ENCODE data around the gene FANCE.

FANCE gene

DNA sequence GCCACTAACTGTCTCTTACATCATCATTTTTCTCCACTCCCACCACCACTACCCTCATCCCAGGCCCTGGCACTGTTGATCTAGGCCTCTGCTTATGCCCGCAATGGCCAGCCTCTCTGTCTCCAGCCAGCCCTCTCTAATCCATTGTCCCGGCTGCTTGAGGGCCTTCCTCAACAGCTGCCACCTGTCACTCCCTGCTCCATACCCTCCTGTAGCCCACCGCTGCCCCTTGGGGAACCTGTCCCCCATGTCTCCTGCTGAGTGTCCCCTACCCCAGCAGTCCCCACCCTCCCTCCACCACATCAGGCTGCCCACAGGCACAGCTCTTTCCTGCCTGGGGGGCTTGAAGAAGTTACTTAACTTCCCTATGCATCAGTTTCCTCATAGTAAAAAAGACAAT is 31.4 kb downstream of the FANCE start:
- Histone ChIP-seq H3K9me3 (ENCODE audit: control insufficient read depth in 1 of 2, low read length in 2 of 2) (no peaks in the 10 kb centered on the region), H3K4me1 (ENCODE audit: control insufficient read depth in 1 of 2, insufficient read depth in 2 of 2, low read length in 2 of 2) (peaks cover 33 to 38% of the 10 kb centered on the region in 2 donors), H3K36me3 (ENCODE audit: control insufficient read depth in 1 of 2, insufficient read depth in 2 of 2, low read length in 2 of 2) (peaks cover 3 to 49% of the 10 kb centered on the region in 2 donors), H3K4me3 (ENCODE audit: low read depth in 1 of 2, low read length in 2 of 2) (no peak overlapping the region), H3K9ac (ENCODE audit: low read depth in 1 of 2, low read length in 2 of 2) (no peak overlapping the region), H3K27me3 (ENCODE audit: control insufficient read depth in 1 of 2, insufficient read depth in 2 of 2, low read length in 2 of 2) (no peaks in the 10 kb centered on the region), H3K27ac (ENCODE audit: low read depth, low read length) (no peak overlapping the region)

- Histone ChIP-seq H3K36me3 (ENCODE audit: control insufficient read depth in 1 of 2, insufficient read depth in 2 of 2, low read length in 2 of 2) (peaks cover 3 to 47% of the 10 kb centered on the region in 2 donors), H3K9me3 (ENCODE audit: control insufficient read depth in 1 of 2, low read length in 2 of 2) (no peaks in the 10 kb centered on the region), H3K27me3 (ENCODE audit: control insufficient read depth in 1 of 2, insufficient read depth in 2 of 2, low read length in 2 of 2) (no peaks in the 10 kb centered on the region), H3K9ac (ENCODE audit: low read depth in 1 of 2, low read length in 2 of 2) (no peak overlapping the region), H3K4me3 (ENCODE audit: low read depth in 1 of 2, low read length in 2 of 2) (no peak overlapping the region), H3K4me1 (ENCODE audit: control insufficient read depth in 1 of 2, insufficient read depth in 2 of 2, low read length in 2 of 2) (peaks cover 33 to 38% of the 10 kb centered on the region in 2 donors), H3K27ac (ENCODE audit: low read depth, low read length) (no peak overlapping the region)
Measured at GRCh38 chr6:35483893-35484645, 31.9 kb downstream of the FANCE start.

GRCh38 chr6:35484921-35485392 is 32.8 kb downstream of the FANCE start:
- peaks cover 33 to 38% of the 10 kb centered on the region in 2 donors for H3K4me1 ChIP-seq (ENCODE audit: control insufficient read depth in 1 of 2, insufficient read depth in 2 of 2, low read length in 2 of 2)
- no peaks in the 10 kb centered on the region for H3K9me3 ChIP-seq (ENCODE audit: control insufficient read depth in 1 of 2, low read length in 2 of 2)
- H3K36me3 ChIP-seq (ENCODE audit: control insufficient read depth in 1 of 2, insufficient read depth in 2 of 2, low read length in 2 of 2): peaks cover 0 to 38% of the 10 kb centered on the region in 2 donors
- no peak overlapping the region for H3K4me3 ChIP-seq (ENCODE audit: low read depth in 1 of 2, low read length in 2 of 2)
- no peak overlapping the region for H3K9ac ChIP-seq (ENCODE audit: low read depth in 1 of 2, low read length in 2 of 2)
- peak overlapping the region; percentile 59 for H3K27ac ChIP-seq (ENCODE audit: low read depth, low read length)
- no peaks in the 10 kb centered on the region for H3K27me3 ChIP-seq (ENCODE audit: control insufficient read depth in 1 of 2, insufficient read depth in 2 of 2, low read length in 2 of 2)

DNA sequence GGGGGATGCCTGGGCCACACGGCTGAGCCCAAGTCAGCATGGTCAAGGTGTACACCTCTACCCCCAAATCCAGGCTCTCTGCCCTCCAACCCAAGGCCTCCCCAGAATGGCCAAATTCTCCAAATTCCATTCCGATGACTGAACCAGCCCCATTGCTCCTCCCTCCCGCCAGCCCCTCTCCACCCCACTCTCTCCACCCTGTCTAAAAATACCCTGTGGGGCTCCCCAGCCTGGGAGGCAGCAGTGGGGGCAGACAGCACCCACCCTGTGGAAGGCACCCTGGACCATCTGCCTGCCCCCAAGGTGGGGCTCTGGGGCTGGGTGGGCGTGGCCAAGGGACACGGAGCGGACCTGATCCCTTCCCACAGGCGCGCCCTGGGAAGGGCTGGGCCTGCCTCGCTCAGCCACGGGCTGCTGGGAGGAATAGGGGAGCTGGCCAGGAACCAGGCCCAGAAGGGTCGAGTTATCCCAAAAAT is 33.3 kb downstream of the FANCE start:
- H3K4me1 ChIP-seq (ENCODE audit: control insufficient read depth in 1 of 2, insufficient read depth in 2 of 2, low read length in 2 of 2): peaks cover 33 to 42% of the 10 kb centered on the region in 2 donors
- H3K9me3 ChIP-seq (ENCODE audit: control insufficient read depth in 1 of 2, low read length in 2 of 2): no peaks in the 10 kb centered on the region
- H3K27me3 ChIP-seq (ENCODE audit: control insufficient read depth in 1 of 2, insufficient read depth in 2 of 2, low read length in 2 of 2): no peaks in the 10 kb centered on the region
- peak overlapping the region; percentile 28 to 43 for H3K4me3 ChIP-seq (ENCODE audit: low read depth in 1 of 2, low read length in 2 of 2)
- peak overlapping the region; percentile 73 for H3K27ac ChIP-seq (ENCODE audit: low read depth, low read length)
- H3K9ac ChIP-seq (ENCODE audit: low read depth in 1 of 2, low read length in 2 of 2): peak overlapping the region; percentile 59 to 63
- H3K36me3 ChIP-seq (ENCODE audit: control insufficient read depth in 1 of 2, insufficient read depth in 2 of 2, low read length in 2 of 2): peaks cover 0 to 36% of the 10 kb centered on the region in 2 donors

DNA sequence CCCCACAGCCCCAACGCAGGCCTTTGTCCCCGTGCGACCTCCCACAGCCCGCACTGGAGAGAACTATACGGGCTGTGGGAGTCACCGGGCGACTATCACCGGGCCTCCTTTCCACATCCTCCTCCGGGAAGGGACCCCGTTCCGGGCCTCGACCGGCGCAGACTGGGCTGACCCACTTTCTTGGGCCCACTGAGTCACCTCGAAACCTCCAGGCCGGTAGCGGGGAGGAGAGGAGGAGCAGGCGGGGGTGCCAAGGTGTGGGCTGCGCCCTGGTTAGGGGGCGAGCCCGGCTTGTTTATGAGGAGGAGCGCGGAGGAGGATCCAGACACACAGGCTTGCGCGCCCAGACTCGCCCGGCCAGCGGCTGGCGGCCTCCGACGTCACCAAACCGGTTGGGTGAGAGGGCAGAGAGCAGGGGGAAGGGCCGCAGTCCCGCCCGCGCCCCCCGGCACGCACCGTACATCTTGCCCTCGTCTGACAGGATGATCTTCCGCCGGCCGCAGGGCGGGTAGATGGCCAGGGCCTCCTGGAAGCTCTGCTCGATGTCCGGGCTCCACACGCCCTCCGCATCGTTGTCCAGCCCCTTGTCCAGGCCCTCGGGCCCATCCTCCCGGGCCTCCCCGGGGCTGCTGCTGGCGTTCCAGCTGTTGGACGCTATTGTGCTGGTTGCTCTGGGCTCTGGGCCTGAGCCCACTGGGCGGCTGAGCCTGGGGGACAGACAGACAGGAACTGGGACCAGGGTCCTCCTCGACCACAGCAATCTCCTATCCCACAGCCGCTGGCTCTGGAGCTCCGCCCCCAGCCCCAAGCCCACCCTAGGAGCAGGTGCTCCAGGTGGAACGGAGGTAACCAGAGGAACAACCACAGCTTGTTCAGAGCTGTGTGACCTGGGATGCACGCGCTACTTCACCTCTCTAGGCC is 34.1 kb downstream of the FANCE start:
- Histone ChIP-seq H3K4me3 (ENCODE audit: low read depth in 1 of 2, low read length in 2 of 2) (peak overlapping the region; percentile 28 to 43), H3K27me3 (ENCODE audit: control insufficient read depth in 1 of 2, insufficient read depth in 2 of 2, low read length in 2 of 2) (no peaks in the 10 kb centered on the region), H3K36me3 (ENCODE audit: control insufficient read depth in 1 of 2, insufficient read depth in 2 of 2, low read length in 2 of 2) (peaks cover 0 to 29% of the 10 kb centered on the region in 2 donors), H3K4me1 (ENCODE audit: control insufficient read depth in 1 of 2, insufficient read depth in 2 of 2, low read length in 2 of 2) (peaks cover 33 to 42% of the 10 kb centered on the region in 2 donors), H3K9ac (ENCODE audit: low read depth in 1 of 2, low read length in 2 of 2) (peak overlapping the region; percentile 59 to 63), H3K27ac (ENCODE audit: low read depth, low read length) (peak overlapping the region; percentile 73), H3K9me3 (ENCODE audit: control insufficient read depth in 1 of 2, low read length in 2 of 2) (no peaks in the 10 kb centered on the region)

- H3K9me3 ChIP-seq (ENCODE audit: control insufficient read depth in 1 of 2, low read length in 2 of 2): no peaks in the 10 kb centered on the region
- peaks cover 40 to 52% of the 10 kb centered on the region in 2 donors for H3K4me1 ChIP-seq (ENCODE audit: control insufficient read depth in 1 of 2, insufficient read depth in 2 of 2, low read length in 2 of 2)
- peaks cover 0 to 22% of the 10 kb centered on the region in 2 donors for H3K36me3 ChIP-seq (ENCODE audit: control insufficient read depth in 1 of 2, insufficient read depth in 2 of 2, low read length in 2 of 2)
- H3K9ac ChIP-seq (ENCODE audit: low read depth in 1 of 2, low read length in 2 of 2): peak overlapping the region; percentile 20 to 48
- peak overlapping the region; percentile 62 for H3K27ac ChIP-seq (ENCODE audit: low read depth, low read length)
- no peak overlapping the region for H3K4me3 ChIP-seq (ENCODE audit: low read depth in 1 of 2, low read length in 2 of 2)
- no peaks in the 10 kb centered on the region for H3K27me3 ChIP-seq (ENCODE audit: control insufficient read depth in 1 of 2, insufficient read depth in 2 of 2, low read length in 2 of 2)
Measured at GRCh38 chr6:35487658-35488516, 35.7 kb downstream of the FANCE start.

GRCh38 chr6:35488517-35488862 is 36.4 kb downstream of the FANCE start:
- Histone ChIP-seq H3K4me3 (ENCODE audit: low read depth in 1 of 2, low read length in 2 of 2) (no peak overlapping the region), H3K36me3 (ENCODE audit: control insufficient read depth in 1 of 2, insufficient read depth in 2 of 2, low read length in 2 of 2) (peaks cover 0 to 17% of the 10 kb centered on the region in 2 donors), H3K27ac (ENCODE audit: low read depth, low read length) (peak overlapping the region; percentile 62), H3K27me3 (ENCODE audit: control insufficient read depth in 1 of 2, insufficient read depth in 2 of 2, low read length in 2 of 2) (no peaks in the 10 kb centered on the region), H3K9me3 (ENCODE audit: control insufficient read depth in 1 of 2, low read length in 2 of 2) (no peaks in the 10 kb centered on the region), H3K4me1 (ENCODE audit: control insufficient read depth in 1 of 2, insufficient read depth in 2 of 2, low read length in 2 of 2) (peaks cover 41 to 53% of the 10 kb centered on the region in 2 donors), H3K9ac (ENCODE audit: low read depth in 1 of 2, low read length in 2 of 2) (no peak overlapping the region)

- Histone ChIP-seq H3K27me3 (ENCODE audit: control insufficient read depth in 1 of 2, insufficient read depth in 2 of 2, low read length in 2 of 2) (no peaks in the 10 kb centered on the region), H3K4me1 (ENCODE audit: control insufficient read depth in 1 of 2, insufficient read depth in 2 of 2, low read length in 2 of 2) (peaks cover 47 to 59% of the 10 kb centered on the region in 2 donors), H3K36me3 (ENCODE audit: control insufficient read depth in 1 of 2, insufficient read depth in 2 of 2, low read length in 2 of 2) (peaks cover 0 to 15% of the 10 kb centered on the region in 2 donors), H3K4me3 (ENCODE audit: low read depth in 1 of 2, low read length in 2 of 2) (no peak overlapping the region), H3K27ac (ENCODE audit: low read depth, low read length) (no peak overlapping the region), H3K9ac (ENCODE audit: low read depth in 1 of 2, low read length in 2 of 2) (no peak overlapping the region), H3K9me3 (ENCODE audit: control insufficient read depth in 1 of 2, low read length in 2 of 2) (no peaks in the 10 kb centered on the region)
Measured at GRCh38 chr6:35489066-35489465, 36.9 kb downstream of the FANCE start.

- H3K27me3 ChIP-seq (ENCODE audit: control insufficient read depth in 1 of 2, insufficient read depth in 2 of 2, low read length in 2 of 2): no peaks in the 10 kb centered on the region
- peaks cover 0 to 4% of the 10 kb centered on the region in 2 donors for H3K36me3 ChIP-seq (ENCODE audit: control insufficient read depth in 1 of 2, insufficient read depth in 2 of 2, low read length in 2 of 2)
- peak overlapping the region; percentile 51 for H3K27ac ChIP-seq (ENCODE audit: low read depth, low read length)
- H3K4me1 ChIP-seq (ENCODE audit: control insufficient read depth in 1 of 2, insufficient read depth in 2 of 2, low read length in 2 of 2): peaks cover 53 to 62% of the 10 kb centered on the region in 2 donors
- peak overlapping the region in 1 of 2 donors; percentile 21 for H3K4me3 ChIP-seq (ENCODE audit: low read depth in 1 of 2, low read length in 2 of 2)
- no peaks in the 10 kb centered on the region for H3K9me3 ChIP-seq (ENCODE audit: control insufficient read depth in 1 of 2, low read length in 2 of 2)
- H3K9ac ChIP-seq (ENCODE audit: low read depth in 1 of 2, low read length in 2 of 2): peak overlapping the region in 1 of 2 donors; percentile 25
Measured at GRCh38 chr6:35489995-35490791, 38.1 kb downstream of the FANCE start.

Data from duodenal mucosa (tissue), 2 donors.